Erythroblast (primary cell): ENCODE results near the gene USP12.

Source experiments
- GATA1 ChIP-seq: IDR thresholded peaks from 2 replicates; pipeline ENCODE4 v1.6.1; 2011; ENCODE audit warnings: low read depth, mild to moderate bottlenecking, control low read depth, low read length, moderate library complexity
- POLR2A ChIP-seq: IDR thresholded peaks from 2 replicates; pipeline ENCODE4 v1.6.1; 2011; ENCODE audit warnings: mild to moderate bottlenecking, low read length

GRCh38 chr13:27016875-27017274 lies 154.7 kb downstream of the USP12 start:
- TF ChIP-seq POLR2A (no peak), GATA1 (no peak)
